ENCODE measurements around the gene EBF4.

EBF4 gene

GRCh38 chr20:2687514-2687913 is 5.1 kb upstream of the EBF4 start:
- TF ChIP-seq ZFX (IDR thresholded peaks at IDR 0.05), result no peak
- TF ChIP-seq CTCF (conservative IDR thresholded peaks at IDR 0.05), result no peak
- H3K27ac ChIP-seq, result no peak overlapping the region

- TF ChIP-seq CTCF (conservative IDR thresholded peaks at IDR 0.05) (peak; percentile 73), ZFX (IDR thresholded peaks at IDR 0.05) (no peak)
- no peak overlapping the region for H3K27ac ChIP-seq
Observed at GRCh38 chr20:2688041-2688591, 4.5 kb upstream of the EBF4 start.

GRCh38 chr20:2690213-2690612 is 2.4 kb upstream of the EBF4 start:
- TF ChIP-seq CTCF (conservative IDR thresholded peaks at IDR 0.05), result no peak
- no peak for TF ChIP-seq ZFX (IDR thresholded peaks at IDR 0.05)
- no peak overlapping the region for H3K27ac ChIP-seq

GRCh38 chr20:2690718-2691117 is 1.9 kb upstream of the EBF4 start:
- H3K27ac ChIP-seq, result no peak overlapping the region
- TF ChIP-seq CTCF (conservative IDR thresholded peaks at IDR 0.05) (no peak), ZFX (IDR thresholded peaks at IDR 0.05) (no peak)

- no peak overlapping the region for H3K27ac ChIP-seq
Observed at GRCh38 chr20:2691127-2691526, 1.5 kb upstream of the EBF4 start.

GRCh38 chr20:2691663-2692035 is 931 bp upstream of the EBF4 start:
- no peak overlapping the region for H3K27ac ChIP-seq
- no peak for TF ChIP-seq CTCF (conservative IDR thresholded peaks at IDR 0.05)
- TF ChIP-seq ZFX (IDR thresholded peaks at IDR 0.05), result no peak

More at GRCh38 chr20:2691127-2691526, 1.5 kb upstream of the EBF4 start:
- TF ChIP-seq ZFX (IDR thresholded peaks at IDR 0.05), result no peak
- no peak for TF ChIP-seq CTCF (conservative IDR thresholded peaks at IDR 0.05)

- TF ChIP-seq CTCF (conservative IDR thresholded peaks at IDR 0.05) (no peak), ZFX (IDR thresholded peaks at IDR 0.05) (no peak)
- no peak overlapping the region for H3K27ac ChIP-seq
Observed at GRCh38 chr20:2692886-2693285, 306 bp downstream of the EBF4 start.

All from C4-2B (cell line).